Measurements from ENCODE around the gene NSMCE4A.

DNA sequence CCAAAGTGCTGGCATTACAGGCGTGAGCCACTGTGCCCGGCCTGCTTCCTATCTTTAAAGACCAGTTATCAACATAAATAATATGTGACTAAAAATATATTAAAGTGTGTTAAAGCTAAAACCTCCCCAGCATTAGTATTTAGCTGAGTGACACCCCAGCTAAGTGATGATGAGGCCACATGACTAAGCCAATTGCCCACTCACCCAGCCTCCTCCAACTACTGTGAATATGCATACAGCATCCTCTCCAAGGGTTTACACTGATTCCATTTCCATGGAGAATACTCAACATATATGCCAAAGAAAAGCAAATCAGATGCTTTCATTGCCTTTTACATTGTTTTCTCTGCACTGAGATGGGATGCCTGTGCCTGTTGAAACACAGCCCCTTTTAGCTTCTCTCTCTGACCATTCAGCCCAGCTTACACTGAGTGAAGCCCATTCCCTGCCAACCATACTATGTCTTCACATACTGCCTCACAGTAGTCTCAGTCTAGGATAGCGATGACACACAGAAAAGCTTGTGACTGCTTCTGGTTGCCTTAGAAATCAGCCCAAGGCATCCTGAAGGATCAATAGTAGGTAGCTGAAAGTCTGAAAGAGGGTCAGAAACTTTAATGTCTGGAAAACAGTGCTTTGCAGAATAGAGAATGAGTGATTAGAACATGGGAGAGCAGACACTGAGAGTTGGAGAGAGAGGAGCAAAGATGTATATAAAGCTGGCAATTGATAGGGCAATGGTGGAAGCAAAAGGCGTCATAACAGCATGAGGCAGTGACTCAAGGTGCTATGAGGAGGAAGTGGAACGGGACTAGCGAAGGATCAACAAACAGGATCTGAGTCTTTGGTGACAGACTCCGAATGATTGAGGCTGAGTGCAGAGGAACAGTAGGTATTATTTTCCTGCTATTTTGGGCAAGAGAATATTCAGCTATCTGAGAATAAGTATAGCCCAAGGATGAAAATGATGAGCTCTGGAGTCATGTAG lies 27.4 kb downstream of the NSMCE4A start:
- TF ChIP-seq, protein P1, sequence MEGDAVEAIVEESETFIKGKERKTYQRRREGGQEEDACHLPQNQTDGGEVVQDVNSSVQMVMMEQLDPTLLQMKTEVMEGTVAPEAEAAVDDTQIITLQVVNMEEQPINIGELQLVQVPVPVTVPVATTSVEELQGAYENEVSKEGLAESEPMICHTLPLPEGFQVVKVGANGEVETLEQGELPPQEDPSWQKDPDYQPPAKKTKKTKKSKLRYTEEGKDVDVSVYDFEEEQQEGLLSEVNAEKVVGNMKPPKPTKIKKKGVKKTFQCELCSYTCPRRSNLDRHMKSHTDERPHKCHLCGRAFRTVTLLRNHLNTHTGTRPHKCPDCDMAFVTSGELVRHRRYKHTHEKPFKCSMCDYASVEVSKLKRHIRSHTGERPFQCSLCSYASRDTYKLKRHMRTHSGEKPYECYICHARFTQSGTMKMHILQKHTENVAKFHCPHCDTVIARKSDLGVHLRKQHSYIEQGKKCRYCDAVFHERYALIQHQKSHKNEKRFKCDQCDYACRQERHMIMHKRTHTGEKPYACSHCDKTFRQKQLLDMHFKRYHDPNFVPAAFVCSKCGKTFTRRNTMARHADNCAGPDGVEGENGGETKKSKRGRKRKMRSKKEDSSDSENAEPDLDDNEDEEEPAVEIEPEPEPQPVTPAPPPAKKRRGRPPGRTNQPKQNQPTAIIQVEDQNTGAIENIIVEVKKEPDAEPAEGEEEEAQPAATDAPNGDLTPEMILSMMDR (IDR thresholded peaks at IDR 0.05; ENCODE audit: poor library complexity, severe bottlenecking) = no peak
- TF ChIP-seq EZH2 (IDR thresholded peaks at IDR 0.05; ENCODE audit: borderline replicate concordance, insufficient read depth, low read length, poor library complexity, severe bottlenecking) (no peak), EP300 (conservative IDR thresholded peaks at IDR 0.05; ENCODE audit: poor library complexity, severe bottlenecking) (no peak), POLR2AphosphoS5 (IDR thresholded peaks at IDR 0.05) (no peak), MXI1 (conservative IDR thresholded peaks at IDR 0.05; ENCODE audit: poor library complexity, severe bottlenecking) (no peak), RAD21 (conservative IDR thresholded peaks at IDR 0.05) (no peak), REST (IDR thresholded peaks at IDR 0.05; ENCODE audit: borderline replicate concordance) (no peak), TAF1 (IDR thresholded peaks at IDR 0.05; ENCODE audit: low read depth) (no peak)
